HG03439 (cell line): ENCODE results near the gene MATR3.
"Not testable (repeated sequence)": the region's sequence is repeated elsewhere in the genome, so short reads cannot be mapped to it uniquely, and the experiment has no call there.

Experiments used
- ATAC-seq: cut with Tn5 transposase; IDR thresholded peaks from one replicate; pipeline ENCODE4 v1.9.1; 2021; ENCODE audit warnings: mild to moderate bottlenecking, moderate library complexity; ENCODE audit not compliant: unreplicated experiment

The MATR3 gene

DNA sequence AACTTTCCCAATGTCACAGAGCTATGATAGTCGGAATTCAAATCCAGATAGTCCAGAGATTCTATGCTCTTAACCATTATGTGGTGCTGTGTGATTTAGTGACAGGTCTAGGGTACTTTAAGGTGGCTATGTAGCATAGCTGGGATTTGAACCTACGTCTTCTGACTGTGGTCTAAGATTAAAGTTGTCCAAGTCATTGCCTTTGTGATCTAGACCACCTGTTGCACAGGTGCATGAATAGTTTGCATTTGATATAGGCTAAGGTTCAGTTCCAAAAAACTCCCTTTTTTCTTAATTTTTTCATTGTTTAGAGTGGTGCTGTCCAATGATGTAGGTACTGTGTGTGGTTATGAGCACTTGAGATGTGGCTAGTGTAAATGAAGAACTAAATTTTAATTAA is 50.6 kb downstream of the MATR3 start:
- ATAC-seq, result no peak

DNA sequence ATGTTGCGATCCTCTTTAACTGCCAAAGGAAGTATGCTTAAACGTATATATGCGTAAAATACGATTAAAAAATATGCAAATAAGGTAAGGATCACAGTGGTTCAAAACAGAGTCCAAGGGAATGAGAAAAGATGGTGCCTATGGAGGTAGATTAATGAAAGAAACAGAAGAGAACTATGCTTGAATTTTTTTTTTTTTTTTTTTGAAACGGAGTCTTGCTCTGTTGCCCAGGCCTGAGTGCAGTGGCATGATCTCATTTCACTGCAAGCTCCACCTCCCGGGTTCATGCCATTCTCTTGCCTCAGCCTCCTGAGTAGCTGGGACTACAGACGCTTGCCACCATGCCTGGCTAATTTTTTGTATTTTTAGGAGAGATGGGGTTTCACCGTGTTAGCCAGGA is 51.9 kb downstream of the MATR3 start:
- ATAC-seq, result not testable (repeated sequence)

DNA sequence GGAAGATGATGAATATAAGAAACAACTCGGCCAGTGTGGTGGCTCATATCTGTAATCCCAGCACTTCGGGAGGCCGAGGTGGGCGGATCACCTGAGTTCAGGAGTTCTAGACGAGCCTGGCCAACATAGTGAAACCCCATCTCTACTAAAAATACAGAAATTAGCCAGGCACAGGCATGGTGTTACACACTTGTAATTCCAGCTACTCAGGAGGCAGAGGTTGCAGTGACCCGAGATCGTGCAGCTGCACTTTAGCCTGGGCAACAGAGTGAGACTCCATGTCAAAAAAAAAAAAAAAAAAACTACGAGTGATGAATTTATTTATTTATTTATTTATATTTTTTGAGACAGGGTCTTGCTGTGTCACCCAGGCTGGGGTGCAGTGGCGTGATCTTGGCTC is 54.3 kb downstream of the MATR3 start:
- ATAC-seq, result not testable (repeated sequence)

DNA sequence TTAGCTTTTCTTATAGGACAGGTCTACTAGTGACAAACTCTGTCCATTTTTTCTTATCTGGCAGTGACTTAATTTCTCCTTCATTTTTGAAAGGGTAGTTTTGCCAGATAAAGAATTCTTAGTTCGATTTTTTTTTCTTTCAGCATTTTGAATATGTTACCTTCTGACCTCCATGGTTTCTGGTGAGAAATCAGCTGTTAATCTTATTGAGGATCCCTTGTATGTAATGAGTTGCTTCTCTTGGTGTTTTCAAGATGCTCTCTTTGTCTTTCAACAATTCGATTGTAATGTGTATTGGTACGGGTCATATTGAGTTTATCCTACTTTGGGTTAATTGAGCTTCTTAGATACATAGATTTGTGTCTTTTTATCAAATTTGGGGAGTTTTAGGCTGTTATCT is 60.6 kb downstream of the MATR3 start:
- no peak for ATAC-seq

- ATAC-seq, result not testable (repeated sequence)
Observed at GRCh38 chr5:139355900-139356299, 62.4 kb downstream of the MATR3 start.

DNA sequence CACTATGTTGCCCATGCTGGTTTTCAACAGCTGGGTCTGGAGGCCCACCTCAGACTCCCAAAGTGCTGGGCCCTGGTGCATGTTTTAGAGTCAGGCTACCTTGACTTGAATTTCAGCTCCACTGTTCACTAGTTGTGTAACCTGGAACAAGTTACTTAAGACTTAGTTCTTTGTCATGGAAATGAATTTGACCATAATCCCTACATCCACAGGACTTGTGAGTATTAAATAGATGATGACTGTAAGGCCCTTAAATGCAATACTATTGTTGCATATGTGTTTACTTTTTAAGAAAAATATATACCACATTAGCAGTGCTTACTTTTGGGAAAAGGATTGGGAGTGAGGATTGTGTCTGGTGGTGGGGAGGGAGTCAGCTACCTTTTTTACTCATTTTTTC is 64.5 kb downstream of the MATR3 start:
- no peak for ATAC-seq

DNA sequence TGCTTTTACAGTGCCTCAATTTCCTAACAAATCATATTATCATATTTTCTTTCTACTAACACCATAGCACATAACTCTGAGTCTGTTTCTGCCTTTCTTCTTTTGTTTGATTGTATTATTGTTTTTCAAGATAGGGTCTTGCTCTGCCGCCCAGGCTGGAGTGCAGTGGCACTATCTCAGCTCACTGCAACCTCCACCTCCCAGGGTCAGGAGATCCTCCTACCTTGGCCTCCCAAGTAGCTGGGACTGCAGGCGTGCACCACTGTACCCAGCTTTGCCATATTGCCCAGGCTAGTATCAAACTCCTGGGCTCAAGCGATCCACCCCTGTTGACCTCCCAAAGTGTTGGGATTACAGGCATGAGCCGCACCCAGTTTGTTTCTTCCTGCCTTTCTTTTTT is 66.8 kb downstream of the MATR3 start:
- no peak for ATAC-seq

DNA sequence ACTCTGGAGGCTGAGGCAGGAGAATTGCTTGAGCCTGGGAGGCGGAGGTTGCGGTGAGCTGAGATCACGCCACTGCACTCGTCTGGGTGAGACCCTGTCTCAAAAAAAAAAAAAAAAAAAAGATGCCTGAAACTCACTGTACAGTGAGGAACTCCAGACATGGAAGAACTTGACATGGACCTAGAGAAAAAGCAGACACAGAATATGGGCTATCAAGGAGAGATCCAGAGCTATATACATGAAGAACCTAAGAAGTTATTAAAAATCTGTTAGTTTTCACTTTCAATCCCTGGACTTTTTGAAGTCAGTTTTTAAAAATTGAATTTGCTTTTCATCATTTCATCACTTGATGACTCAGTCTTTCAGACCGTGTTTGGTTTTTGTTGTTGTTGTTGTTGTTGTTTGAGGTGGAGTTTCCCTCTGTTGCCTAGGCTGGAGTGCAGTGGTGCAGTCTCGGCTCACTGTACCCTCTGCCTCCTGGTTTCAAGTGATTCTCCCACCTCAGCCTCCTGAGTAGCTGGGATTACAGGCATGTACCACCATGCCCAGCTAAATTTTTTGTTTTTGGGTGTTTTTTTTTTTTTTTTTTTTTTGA is 68.4 kb downstream of the MATR3 start:
- no peak for ATAC-seq

DNA sequence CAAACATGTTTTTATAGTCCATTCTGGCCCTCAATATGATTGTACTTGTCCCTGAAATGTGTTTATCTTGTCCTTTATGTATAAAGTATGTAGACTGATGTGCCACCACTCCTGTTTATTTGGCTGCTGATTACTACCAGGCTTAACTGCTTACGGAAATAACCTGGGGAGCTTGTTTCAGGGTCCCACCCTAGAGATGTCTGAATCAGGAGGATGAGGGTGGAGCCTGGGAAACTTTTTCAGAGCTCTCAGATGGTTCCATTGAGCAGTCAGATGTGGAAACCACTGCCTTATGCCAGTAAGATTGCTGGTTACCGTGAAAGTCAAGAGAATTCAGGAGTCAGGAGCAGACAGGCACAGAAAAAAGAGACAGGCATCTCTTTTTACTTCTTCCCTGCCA is 70.4 kb downstream of the MATR3 start:
- ATAC-seq, result no peak

DNA sequence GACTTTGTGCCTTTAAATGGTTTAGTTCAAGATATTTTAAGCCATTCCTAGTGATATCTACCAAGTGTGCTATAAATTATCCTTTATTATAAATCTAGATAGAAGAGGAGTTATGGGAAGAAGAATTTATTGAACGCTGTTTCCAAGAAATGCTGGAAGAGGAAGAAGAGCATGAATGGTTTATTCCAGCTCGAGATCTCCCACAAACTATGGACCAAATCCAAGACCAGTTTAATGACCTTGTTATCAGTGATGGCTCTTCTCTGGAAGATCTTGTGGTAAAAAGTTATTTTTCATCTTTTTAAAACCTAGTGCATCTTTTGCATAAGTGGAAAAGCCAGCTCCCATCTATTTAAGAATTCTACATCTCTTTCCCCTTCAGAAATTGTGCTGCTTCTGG is 70.9 kb downstream of the MATR3 start:
- no peak for ATAC-seq

GRCh38 chr5:139368613-139369012 is 75.1 kb downstream of the MATR3 start:
- no peak for ATAC-seq

GRCh38 chr5:139369181-139369580 is 75.6 kb downstream of the MATR3 start:
- ATAC-seq, result no peak

GRCh38 chr5:139371482-139372435 is 78.2 kb downstream of the MATR3 start:
- no peak for ATAC-seq

DNA sequence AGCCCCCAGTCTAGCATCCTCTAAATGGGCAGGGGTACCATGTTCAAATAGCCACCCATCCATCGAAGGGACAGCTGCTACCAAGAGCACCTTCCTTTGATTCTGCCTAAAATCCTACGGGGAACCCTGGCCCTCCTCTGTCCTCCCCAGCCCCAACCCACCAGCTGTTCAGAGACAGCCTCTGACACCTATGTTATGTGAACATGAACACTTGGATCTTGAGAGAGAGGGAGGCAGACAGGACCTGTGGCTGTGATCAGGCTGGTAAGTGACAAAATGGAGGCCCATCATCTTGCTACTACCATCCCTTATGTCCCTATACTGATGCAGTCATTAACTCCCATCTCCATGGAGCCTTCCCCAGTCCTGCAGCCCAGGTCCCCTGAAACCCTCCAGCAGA is 81.4 kb downstream of the MATR3 start:
- no peak for ATAC-seq

DNA sequence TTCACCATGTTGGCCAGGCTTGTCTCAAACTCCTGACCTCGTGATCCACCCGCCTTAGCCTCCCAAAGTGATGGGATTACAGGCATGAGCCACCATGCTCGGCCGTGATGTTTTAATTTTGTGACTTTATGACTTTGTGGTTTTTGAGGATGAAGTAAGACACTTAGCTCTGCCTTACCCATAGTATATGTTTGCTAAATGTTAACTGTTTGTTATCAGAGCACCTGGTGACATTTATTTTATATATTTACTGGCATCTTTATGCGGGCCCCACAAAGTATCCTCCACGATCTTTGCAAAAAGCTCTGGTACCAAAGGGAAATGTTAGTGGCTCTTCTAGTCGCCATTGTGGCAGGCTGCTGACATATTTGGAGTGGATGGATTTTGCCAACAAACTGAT is 82.8 kb downstream of the MATR3 start:
- ATAC-seq, result no peak

GRCh38 chr5:139377226-139377625 is 83.7 kb downstream of the MATR3 start:
- no peak for ATAC-seq

- no peak for ATAC-seq
Observed at GRCh38 chr5:139378101-139378825, 84.7 kb downstream of the MATR3 start.

DNA sequence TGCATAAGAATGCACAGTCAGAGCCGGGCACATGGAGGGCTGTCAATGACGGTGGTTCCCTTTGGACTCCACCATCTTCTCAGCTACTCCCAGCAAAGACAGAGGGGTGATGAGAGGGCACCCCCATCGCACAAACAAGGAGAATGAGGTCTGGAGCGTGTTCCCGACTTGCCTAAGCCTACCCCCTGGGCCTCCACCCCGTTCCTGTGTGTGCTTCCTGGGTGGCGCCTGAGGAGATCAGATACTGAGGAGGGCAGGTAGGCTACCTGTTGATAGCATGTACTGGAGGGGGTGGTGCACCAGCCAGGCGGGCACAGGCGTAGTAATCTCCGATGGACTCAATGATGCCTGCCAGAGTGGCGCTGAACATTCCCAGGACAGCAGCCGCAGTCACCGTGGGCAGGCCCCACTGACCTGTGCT is 85.4 kb downstream of the MATR3 start:
- no peak for ATAC-seq

GRCh38 chr5:139379626-139380449 is 86.3 kb downstream of the MATR3 start:
- no peak for ATAC-seq
